ENCODE data around the gene PRKAR1B.
"Not testable (repeated sequence)": the region's sequence is repeated elsewhere in the genome, so short reads cannot be mapped to it uniquely, and the experiment has no call there.

Gene PRKAR1B

GRCh38 chr7:641269-641671, 85.8 kb downstream of the PRKAR1B start:
- DNase-seq, result no peak

GRCh38 chr7:638256-639011, 88.6 kb downstream of the PRKAR1B start:
- DNase-seq, result no peak

- DNase-seq, result no peak
These were observed 89.3 kb downstream of the PRKAR1B start for GRCh38 chr7:637826-638225.

- DNase-seq, result peak; percentile 15 to 29
These were observed 90.7 kb downstream of the PRKAR1B start for GRCh38 chr7:636396-636795.

- not testable (repeated sequence) for DNase-seq
These were observed 91.2 kb downstream of the PRKAR1B start for GRCh38 chr7:635687-636382.

GRCh38 chr7:635227-635626, 91.9 kb downstream of the PRKAR1B start:
- DNase-seq, result no peak

GRCh38 chr7:633381-634018, 93.6 kb downstream of the PRKAR1B start:
- no peak for DNase-seq

- DNase-seq, result no peak
These were observed 94.3 kb downstream of the PRKAR1B start for GRCh38 chr7:632831-633210.

GRCh38 chr7:631964-632830, 94.9 kb downstream of the PRKAR1B start:
- DNase-seq, result no peak

GRCh38 chr7:631291-631711, 95.8 kb downstream of the PRKAR1B start:
- no peak for DNase-seq

GRCh38 chr7:630539-630938, 96.5 kb downstream of the PRKAR1B start:
- no peak for DNase-seq

GRCh38 chr7:630111-630511, 97.0 kb downstream of the PRKAR1B start:
- no peak for DNase-seq

- DNase-seq, result no peak
These were observed 98.3 kb downstream of the PRKAR1B start for GRCh38 chr7:628826-629225.

- DNase-seq, result no peak
These were observed 98.7 kb downstream of the PRKAR1B start for GRCh38 chr7:628402-628763.

GRCh38 chr7:627661-628401, 99.2 kb downstream of the PRKAR1B start:
- no peak for DNase-seq

GRCh38 chr7:625376-625971, 101.6 kb downstream of the PRKAR1B start:
- DNase-seq, result no peak

- DNase-seq, result no peak
These were observed 103.6 kb downstream of the PRKAR1B start for GRCh38 chr7:623464-623863.

GRCh38 chr7:621572-622285, 105.4 kb downstream of the PRKAR1B start:
- no peak for DNase-seq

- no peak for DNase-seq
These were observed 106.2 kb downstream of the PRKAR1B start for GRCh38 chr7:620885-621284.

- peak in 1 of 2 donors; percentile 19 for DNase-seq
These were observed 107.0 kb downstream of the PRKAR1B start for GRCh38 chr7:620056-620455.

GRCh38 chr7:619368-619840, 107.7 kb downstream of the PRKAR1B start:
- no peak for DNase-seq
